ENCODE results near the gene IVD.
A peak's percentile ranks its signal among the peaks of the same experiment; 100 is the strongest.

IVD gene

GRCh38 chr15:40454904-40455391 is 49.4 kb downstream of the IVD start:
- Histone ChIP-seq H3K4me1 (ENCODE audit: insufficient read depth, low read length, poor library complexity, severe bottlenecking) (peaks cover 41% of the 10 kb centered on the region), H3K4me3 (ENCODE audit: low read length, poor library complexity, severe bottlenecking) (no peak overlapping the region), H2AFZ (ENCODE audit: low read length) (no peak overlapping the region), H3K4me2 (ENCODE audit: low read depth, low read length, poor library complexity, severe bottlenecking) (peak overlapping the region; percentile 68), H3K9ac (ENCODE audit: low read depth, low read length, poor library complexity, severe bottlenecking) (peak overlapping the region; percentile 36), H3K36me3 (ENCODE audit: insufficient read depth, low read length) (peaks cover 21% of the 10 kb centered on the region; the same call in 1 of the 2 replicates), H3K9me3 (ENCODE audit: insufficient read depth, low read depth, low read length) (no peaks in the 10 kb centered on the region), H3K27me3 (ENCODE audit: insufficient read depth, low read length, poor library complexity, severe bottlenecking) (no peaks in the 10 kb centered on the region), H3K9me2 (replicated peaks; ENCODE audit: low read depth, low read length) (no peaks in the 10 kb centered on the region), H3F3A (ENCODE audit: low read depth) (no peaks in the 10 kb centered on the region), H4K20me1 (ENCODE audit: insufficient read depth, low read length, poor library complexity, severe bottlenecking) (peaks cover 63% of the 10 kb centered on the region), H3K79me2 (ENCODE audit: insufficient read depth, low read length) (peaks cover 98% of the 10 kb centered on the region)
- TF ChIP-seq CTCF (conservative IDR thresholded peaks at IDR 0.05; ENCODE audit: low read length) = no peak
- no peak for TF ChIP-seq EZH2phosphoT487 (IDR thresholded peaks at IDR 0.05; ENCODE audit: borderline replicate concordance)

- Histone ChIP-seq H3K79me2 (ENCODE audit: insufficient read depth, low read length) (peaks cover 97% of the 10 kb centered on the region), H3K9me3 (ENCODE audit: insufficient read depth, low read depth, low read length) (no peaks in the 10 kb centered on the region), H4K20me1 (ENCODE audit: insufficient read depth, low read length, poor library complexity, severe bottlenecking) (peaks cover 56% of the 10 kb centered on the region), H3F3A (ENCODE audit: low read depth) (no peaks in the 10 kb centered on the region), H3K36me3 (ENCODE audit: insufficient read depth, low read length) (peaks cover 32% of the 10 kb centered on the region; the same call in 1 of the 2 replicates), H2AFZ (ENCODE audit: low read length) (no peak overlapping the region), H3K9ac (ENCODE audit: low read depth, low read length, poor library complexity, severe bottlenecking) (no peak overlapping the region), H3K9me2 (replicated peaks; ENCODE audit: low read depth, low read length) (no peaks in the 10 kb centered on the region), H3K4me1 (ENCODE audit: insufficient read depth, low read length, poor library complexity, severe bottlenecking) (peaks cover 38% of the 10 kb centered on the region), H3K27me3 (ENCODE audit: insufficient read depth, low read length, poor library complexity, severe bottlenecking) (no peaks in the 10 kb centered on the region), H3K4me3 (ENCODE audit: low read length, poor library complexity, severe bottlenecking) (no peak overlapping the region), H3K4me2 (ENCODE audit: low read depth, low read length, poor library complexity, severe bottlenecking) (no peak overlapping the region)
- TF ChIP-seq EZH2phosphoT487 (IDR thresholded peaks at IDR 0.05; ENCODE audit: borderline replicate concordance) (no peak), CTCF (conservative IDR thresholded peaks at IDR 0.05; ENCODE audit: low read length) (no peak)
These were observed 50.7 kb downstream of the IVD start for GRCh38 chr15:40456299-40456712.

GRCh38 chr15:40456738-40457137 is 51.1 kb downstream of the IVD start:
- TF ChIP-seq EZH2phosphoT487 (IDR thresholded peaks at IDR 0.05; ENCODE audit: borderline replicate concordance) (no peak), CTCF (conservative IDR thresholded peaks at IDR 0.05; ENCODE audit: low read length) (no peak)
- Histone ChIP-seq H3K36me3 (ENCODE audit: insufficient read depth, low read length) (peaks cover 34% of the 10 kb centered on the region; the same call in 1 of the 2 replicates), H3K79me2 (ENCODE audit: insufficient read depth, low read length) (peaks cover 93% of the 10 kb centered on the region), H2AFZ (ENCODE audit: low read length) (no peak overlapping the region), H3F3A (ENCODE audit: low read depth) (no peaks in the 10 kb centered on the region), H3K27me3 (ENCODE audit: insufficient read depth, low read length, poor library complexity, severe bottlenecking) (no peaks in the 10 kb centered on the region), H3K9ac (ENCODE audit: low read depth, low read length, poor library complexity, severe bottlenecking) (no peak overlapping the region), H3K9me2 (replicated peaks; ENCODE audit: low read depth, low read length) (no peaks in the 10 kb centered on the region), H3K9me3 (ENCODE audit: insufficient read depth, low read depth, low read length) (no peaks in the 10 kb centered on the region), H3K4me2 (ENCODE audit: low read depth, low read length, poor library complexity, severe bottlenecking) (no peak overlapping the region), H3K4me3 (ENCODE audit: low read length, poor library complexity, severe bottlenecking) (no peak overlapping the region), H4K20me1 (ENCODE audit: insufficient read depth, low read length, poor library complexity, severe bottlenecking) (peaks cover 52% of the 10 kb centered on the region), H3K4me1 (ENCODE audit: insufficient read depth, low read length, poor library complexity, severe bottlenecking) (peaks cover 34% of the 10 kb centered on the region)
